ENCODE measurements around the gene EFCAB11. TPM values are rescaled to one million over a fixed set of nuclear protein-coding genes. Genes with fewer than 3 reads are reported as not detected.
"Not testable (repeated sequence)": the region's sequence is repeated elsewhere in the genome, so short reads cannot be mapped to it uniquely, and the experiment has no call there.

The EFCAB11 gene
- total and polyA plus RNA-seq, 2 experiments from 2014 or later: 7.7 to 24.6 TPM

DNA sequence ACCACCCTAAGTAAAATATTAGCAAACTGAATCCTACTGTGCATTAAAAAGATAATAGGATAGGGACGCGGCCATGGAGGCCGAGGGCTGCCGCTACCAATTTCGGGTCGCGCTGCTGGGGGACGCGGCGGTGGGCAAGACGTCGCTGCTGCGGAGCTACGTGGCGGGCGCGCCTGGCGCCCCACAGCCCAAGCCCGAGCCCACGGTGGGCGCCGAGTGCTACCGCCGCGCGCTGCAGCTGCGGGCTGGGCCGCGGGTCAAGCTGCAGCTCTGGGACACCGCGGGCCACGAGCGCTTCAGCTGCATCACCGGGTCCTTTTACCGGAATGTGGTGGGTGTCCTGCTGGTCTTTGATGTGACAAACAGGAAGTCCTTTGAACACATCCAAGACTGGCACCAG lies 62.8 kb downstream of the EFCAB11 start:
- not testable (repeated sequence) for H3F3A ChIP-seq (replicated peaks; ENCODE audit: low read depth); H3K36me3 Mint-ChIP-seq (ENCODE audit: low read depth); H3K4me2 ChIP-seq; ATAC-seq; H3K36me3 ChIP-seq (ENCODE audit: insufficient read depth); H3K9me2 ChIP-seq (ENCODE audit: insufficient read depth); H4K20me1 ChIP-seq (replicated peaks; ENCODE audit: insufficient read depth); H3K27me3 ChIP-seq (ENCODE audit: insufficient read depth); H2AFZ ChIP-seq; H3K4me1 Mint-ChIP-seq; H3K9me3 Mint-ChIP-seq; H3K27me3 Mint-ChIP-seq (ENCODE audit: insufficient read depth, low read depth, poor library complexity); H3K4me3 ChIP-seq; H3K4me3 Mint-ChIP-seq; H3K27ac ChIP-seq (ENCODE audit: low read depth); DNase-seq (ENCODE audit: low spot score); H3K4me1 ChIP-seq (ENCODE audit: insufficient read depth); H3K27ac Mint-ChIP-seq; H3K79me2 ChIP-seq (replicated peaks; ENCODE audit: insufficient read depth)

DNA sequence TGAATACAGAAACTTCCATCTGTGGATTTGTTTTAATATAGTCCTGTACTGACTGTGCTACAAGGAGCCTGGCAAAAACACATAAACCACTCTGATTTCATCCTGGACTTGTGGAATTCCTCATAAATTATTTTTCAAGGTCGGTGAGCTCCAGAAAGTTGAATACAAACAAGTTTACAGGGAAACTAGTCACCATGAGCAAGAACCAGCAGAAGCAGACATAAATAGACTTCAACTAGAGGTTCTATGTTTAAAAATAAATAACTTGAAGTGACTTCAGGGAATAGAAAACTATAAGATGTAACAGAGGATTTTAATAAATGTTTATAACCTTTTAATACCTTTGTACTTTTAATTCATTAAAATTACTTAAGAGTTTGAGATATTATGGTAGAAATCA lies 63.5 kb downstream of the EFCAB11 start:
- H2AFZ ChIP-seq: no peak overlapping the region
- no peaks in the 10 kb centered on the region for H3K27me3 ChIP-seq (ENCODE audit: insufficient read depth)
- H3F3A ChIP-seq (replicated peaks; ENCODE audit: low read depth): no peaks in the 10 kb centered on the region
- no peaks in the 10 kb centered on the region for H3K4me1 ChIP-seq (ENCODE audit: insufficient read depth)
- Mint-ChIP-seq H3K9me3 (no peaks in the 10 kb centered on the region), H3K27me3 (ENCODE audit: insufficient read depth, low read depth, poor library complexity) (no peaks in the 10 kb centered on the region), H3K4me1 (no peaks in the 10 kb centered on the region; the same call in 2 of the 3 replicates), H3K27ac (no peak overlapping the region), H3K36me3 (ENCODE audit: low read depth) (peaks cover 6% of the 10 kb centered on the region), H3K4me3 (no peak overlapping the region)
- no peaks in the 10 kb centered on the region for H3K36me3 ChIP-seq (ENCODE audit: insufficient read depth)
- DNase-seq (ENCODE audit: low spot score) (no peak), ATAC-seq (no peak)
- no peaks in the 10 kb centered on the region for H3K79me2 ChIP-seq (replicated peaks; ENCODE audit: insufficient read depth)
- no peak overlapping the region for H3K4me3 ChIP-seq
- H3K9me2 ChIP-seq (ENCODE audit: insufficient read depth): peaks cover 6% of the 10 kb centered on the region; the same call in 1 of the 2 replicates
- H4K20me1 ChIP-seq (replicated peaks; ENCODE audit: insufficient read depth): no peaks in the 10 kb centered on the region
- no peak overlapping the region for H3K4me2 ChIP-seq
- H3K27ac ChIP-seq (ENCODE audit: low read depth): no peak overlapping the region
- TF ChIP-seq STAT1 (IDR thresholded peaks at IDR 0.05; ENCODE audit: unreplicated experiment): no peak
- no peak for TF ChIP-seq ZNF114 (CRISPR knock-in tag; IDR thresholded peaks at IDR 0.05)
- TF ChIP-seq EZH2 (IDR thresholded peaks at IDR 0.05; ENCODE audit: low read depth, unreplicated experiment): no peak
- no peak for TF ChIP-seq ZNF331 (CRISPR knock-in tag; IDR thresholded peaks at IDR 0.05; ENCODE audit: low read depth)
- TF ChIP-seq CREB1 (CRISPR knock-in tag; IDR thresholded peaks at IDR 0.05; ENCODE audit: low read depth): no peak
- no peak for TF ChIP-seq NANOG (IDR thresholded peaks at IDR 0.05; ENCODE audit: borderline replicate concordance)
- no peak for TF ChIP-seq EZH2phosphoT487 (IDR thresholded peaks at IDR 0.05; ENCODE audit: unreplicated experiment)
- TF ChIP-seq, protein P1, sequence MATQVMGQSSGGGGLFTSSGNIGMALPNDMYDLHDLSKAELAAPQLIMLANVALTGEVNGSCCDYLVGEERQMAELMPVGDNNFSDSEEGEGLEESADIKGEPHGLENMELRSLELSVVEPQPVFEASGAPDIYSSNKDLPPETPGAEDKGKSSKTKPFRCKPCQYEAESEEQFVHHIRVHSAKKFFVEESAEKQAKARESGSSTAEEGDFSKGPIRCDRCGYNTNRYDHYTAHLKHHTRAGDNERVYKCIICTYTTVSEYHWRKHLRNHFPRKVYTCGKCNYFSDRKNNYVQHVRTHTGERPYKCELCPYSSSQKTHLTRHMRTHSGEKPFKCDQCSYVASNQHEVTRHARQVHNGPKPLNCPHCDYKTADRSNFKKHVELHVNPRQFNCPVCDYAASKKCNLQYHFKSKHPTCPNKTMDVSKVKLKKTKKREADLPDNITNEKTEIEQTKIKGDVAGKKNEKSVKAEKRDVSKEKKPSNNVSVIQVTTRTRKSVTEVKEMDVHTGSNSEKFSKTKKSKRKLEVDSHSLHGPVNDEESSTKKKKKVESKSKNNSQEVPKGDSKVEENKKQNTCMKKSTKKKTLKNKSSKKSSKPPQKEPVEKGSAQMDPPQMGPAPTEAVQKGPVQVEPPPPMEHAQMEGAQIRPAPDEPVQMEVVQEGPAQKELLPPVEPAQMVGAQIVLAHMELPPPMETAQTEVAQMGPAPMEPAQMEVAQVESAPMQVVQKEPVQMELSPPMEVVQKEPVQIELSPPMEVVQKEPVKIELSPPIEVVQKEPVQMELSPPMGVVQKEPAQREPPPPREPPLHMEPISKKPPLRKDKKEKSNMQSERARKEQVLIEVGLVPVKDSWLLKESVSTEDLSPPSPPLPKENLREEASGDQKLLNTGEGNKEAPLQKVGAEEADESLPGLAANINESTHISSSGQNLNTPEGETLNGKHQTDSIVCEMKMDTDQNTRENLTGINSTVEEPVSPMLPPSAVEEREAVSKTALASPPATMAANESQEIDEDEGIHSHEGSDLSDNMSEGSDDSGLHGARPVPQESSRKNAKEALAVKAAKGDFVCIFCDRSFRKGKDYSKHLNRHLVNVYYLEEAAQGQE (IDR thresholded peaks at IDR 0.05; ENCODE audit: unreplicated experiment): no peak
- TF ChIP-seq, protein P2, sequence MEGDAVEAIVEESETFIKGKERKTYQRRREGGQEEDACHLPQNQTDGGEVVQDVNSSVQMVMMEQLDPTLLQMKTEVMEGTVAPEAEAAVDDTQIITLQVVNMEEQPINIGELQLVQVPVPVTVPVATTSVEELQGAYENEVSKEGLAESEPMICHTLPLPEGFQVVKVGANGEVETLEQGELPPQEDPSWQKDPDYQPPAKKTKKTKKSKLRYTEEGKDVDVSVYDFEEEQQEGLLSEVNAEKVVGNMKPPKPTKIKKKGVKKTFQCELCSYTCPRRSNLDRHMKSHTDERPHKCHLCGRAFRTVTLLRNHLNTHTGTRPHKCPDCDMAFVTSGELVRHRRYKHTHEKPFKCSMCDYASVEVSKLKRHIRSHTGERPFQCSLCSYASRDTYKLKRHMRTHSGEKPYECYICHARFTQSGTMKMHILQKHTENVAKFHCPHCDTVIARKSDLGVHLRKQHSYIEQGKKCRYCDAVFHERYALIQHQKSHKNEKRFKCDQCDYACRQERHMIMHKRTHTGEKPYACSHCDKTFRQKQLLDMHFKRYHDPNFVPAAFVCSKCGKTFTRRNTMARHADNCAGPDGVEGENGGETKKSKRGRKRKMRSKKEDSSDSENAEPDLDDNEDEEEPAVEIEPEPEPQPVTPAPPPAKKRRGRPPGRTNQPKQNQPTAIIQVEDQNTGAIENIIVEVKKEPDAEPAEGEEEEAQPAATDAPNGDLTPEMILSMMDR (conservative IDR thresholded peaks at IDR 0.05; ENCODE audit: low read depth in 2 of 2): no peak
- no peak for TF ChIP-seq JUNB (IDR thresholded peaks at IDR 0.05; ENCODE audit: unreplicated experiment)
- TF ChIP-seq, protein P3, sequence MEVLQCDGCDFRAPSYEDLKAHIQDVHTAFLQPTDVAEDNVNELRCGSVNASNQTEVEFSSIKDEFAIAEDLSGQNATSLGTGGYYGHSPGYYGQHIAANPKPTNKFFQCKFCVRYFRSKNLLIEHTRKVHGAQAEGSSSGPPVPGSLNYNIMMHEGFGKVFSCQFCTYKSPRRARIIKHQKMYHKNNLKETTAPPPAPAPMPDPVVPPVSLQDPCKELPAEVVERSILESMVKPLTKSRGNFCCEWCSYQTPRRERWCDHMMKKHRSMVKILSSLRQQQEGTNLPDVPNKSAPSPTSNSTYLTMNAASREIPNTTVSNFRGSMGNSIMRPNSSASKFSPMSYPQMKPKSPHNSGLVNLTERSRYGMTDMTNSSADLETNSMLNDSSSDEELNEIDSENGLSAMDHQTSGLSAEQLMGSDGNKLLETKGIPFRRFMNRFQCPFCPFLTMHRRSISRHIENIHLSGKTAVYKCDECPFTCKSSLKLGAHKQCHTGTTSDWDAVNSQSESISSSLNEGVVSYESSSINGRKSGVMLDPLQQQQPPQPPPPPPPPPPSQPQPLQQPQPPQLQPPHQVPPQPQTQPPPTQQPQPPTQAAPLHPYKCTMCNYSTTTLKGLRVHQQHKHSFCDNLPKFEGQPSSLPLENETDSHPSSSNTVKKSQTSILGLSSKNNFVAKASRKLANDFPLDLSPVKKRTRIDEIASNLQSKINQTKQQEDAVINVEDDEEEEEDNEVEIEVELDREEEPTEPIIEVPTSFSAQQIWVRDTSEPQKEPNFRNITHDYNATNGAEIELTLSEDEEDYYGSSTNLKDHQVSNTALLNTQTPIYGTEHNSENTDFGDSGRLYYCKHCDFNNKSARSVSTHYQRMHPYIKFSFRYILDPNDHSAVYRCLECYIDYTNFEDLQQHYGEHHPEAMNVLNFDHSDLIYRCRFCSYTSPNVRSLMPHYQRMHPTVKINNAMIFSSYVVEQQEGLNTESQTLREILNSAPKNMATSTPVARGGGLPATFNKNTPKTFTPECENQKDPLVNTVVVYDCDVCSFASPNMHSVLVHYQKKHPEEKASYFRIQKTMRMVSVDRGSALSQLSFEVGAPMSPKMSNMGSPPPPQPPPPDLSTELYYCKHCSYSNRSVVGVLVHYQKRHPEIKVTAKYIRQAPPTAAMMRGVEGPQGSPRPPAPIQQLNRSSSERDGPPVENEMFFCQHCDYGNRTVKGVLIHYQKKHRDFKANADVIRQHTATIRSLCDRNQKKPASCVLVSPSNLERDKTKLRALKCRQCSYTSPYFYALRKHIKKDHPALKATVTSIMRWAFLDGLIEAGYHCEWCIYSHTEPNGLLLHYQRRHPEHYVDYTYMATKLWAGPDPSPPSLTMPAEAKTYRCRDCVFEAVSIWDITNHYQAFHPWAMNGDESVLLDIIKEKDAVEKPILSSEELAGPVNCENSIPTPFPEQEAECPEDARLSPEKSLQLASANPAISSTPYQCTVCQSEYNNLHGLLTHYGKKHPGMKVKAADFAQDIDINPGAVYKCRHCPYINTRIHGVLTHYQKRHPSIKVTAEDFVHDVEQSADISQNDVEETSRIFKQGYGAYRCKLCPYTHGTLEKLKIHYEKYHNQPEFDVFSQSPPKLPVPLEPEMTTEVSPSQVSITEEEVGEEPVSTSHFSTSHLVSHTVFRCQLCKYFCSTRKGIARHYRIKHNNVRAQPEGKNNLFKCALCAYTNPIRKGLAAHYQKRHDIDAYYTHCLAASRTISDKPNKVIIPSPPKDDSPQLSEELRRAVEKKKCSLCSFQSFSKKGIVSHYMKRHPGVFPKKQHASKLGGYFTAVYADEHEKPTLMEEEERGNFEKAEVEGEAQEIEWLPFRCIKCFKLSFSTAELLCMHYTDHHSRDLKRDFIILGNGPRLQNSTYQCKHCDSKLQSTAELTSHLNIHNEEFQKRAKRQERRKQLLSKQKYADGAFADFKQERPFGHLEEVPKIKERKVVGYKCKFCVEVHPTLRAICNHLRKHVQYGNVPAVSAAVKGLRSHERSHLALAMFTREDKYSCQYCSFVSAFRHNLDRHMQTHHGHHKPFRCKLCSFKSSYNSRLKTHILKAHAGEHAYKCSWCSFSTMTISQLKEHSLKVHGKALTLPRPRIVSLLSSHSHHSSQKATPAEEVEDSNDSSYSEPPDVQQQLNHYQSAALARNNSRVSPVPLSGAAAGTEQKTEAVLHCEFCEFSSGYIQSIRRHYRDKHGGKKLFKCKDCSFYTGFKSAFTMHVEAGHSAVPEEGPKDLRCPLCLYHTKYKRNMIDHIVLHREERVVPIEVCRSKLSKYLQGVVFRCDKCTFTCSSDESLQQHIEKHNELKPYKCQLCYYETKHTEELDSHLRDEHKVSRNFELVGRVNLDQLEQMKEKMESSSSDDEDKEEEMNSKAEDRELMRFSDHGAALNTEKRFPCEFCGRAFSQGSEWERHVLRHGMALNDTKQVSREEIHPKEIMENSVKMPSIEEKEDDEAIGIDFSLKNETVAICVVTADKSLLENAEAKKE (CRISPR knock-in tag; IDR thresholded peaks at IDR 0.05): no peak
- no peak for TF ChIP-seq POLR2AphosphoS5 (IDR thresholded peaks at IDR 0.05; ENCODE audit: low read depth)

All from GM23338 (cell line).